ENCODE measurements around the gene CREB3L2.

- TF ChIP-seq, protein P1, sequence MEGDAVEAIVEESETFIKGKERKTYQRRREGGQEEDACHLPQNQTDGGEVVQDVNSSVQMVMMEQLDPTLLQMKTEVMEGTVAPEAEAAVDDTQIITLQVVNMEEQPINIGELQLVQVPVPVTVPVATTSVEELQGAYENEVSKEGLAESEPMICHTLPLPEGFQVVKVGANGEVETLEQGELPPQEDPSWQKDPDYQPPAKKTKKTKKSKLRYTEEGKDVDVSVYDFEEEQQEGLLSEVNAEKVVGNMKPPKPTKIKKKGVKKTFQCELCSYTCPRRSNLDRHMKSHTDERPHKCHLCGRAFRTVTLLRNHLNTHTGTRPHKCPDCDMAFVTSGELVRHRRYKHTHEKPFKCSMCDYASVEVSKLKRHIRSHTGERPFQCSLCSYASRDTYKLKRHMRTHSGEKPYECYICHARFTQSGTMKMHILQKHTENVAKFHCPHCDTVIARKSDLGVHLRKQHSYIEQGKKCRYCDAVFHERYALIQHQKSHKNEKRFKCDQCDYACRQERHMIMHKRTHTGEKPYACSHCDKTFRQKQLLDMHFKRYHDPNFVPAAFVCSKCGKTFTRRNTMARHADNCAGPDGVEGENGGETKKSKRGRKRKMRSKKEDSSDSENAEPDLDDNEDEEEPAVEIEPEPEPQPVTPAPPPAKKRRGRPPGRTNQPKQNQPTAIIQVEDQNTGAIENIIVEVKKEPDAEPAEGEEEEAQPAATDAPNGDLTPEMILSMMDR (conservative IDR thresholded peaks at IDR 0.05), result no peak
- TF ChIP-seq ZFX (IDR thresholded peaks at IDR 0.05), result no peak
Observed at GRCh38 chr7:137829337-137829992, 172.4 kb downstream of the CREB3L2 start.
